ENCODE measurements around the gene UBASH3B. TPM values are rescaled to one million over a fixed set of nuclear protein-coding genes. Genes with fewer than 3 reads are reported as not detected.

UBASH3B gene
- total and polyA plus RNA-seq, 2 of the 13 experiments (the other 11 are each of a cell fraction or from before 2014, with no cell fraction given) = 4.4 to 7.6 TPM

DNA sequence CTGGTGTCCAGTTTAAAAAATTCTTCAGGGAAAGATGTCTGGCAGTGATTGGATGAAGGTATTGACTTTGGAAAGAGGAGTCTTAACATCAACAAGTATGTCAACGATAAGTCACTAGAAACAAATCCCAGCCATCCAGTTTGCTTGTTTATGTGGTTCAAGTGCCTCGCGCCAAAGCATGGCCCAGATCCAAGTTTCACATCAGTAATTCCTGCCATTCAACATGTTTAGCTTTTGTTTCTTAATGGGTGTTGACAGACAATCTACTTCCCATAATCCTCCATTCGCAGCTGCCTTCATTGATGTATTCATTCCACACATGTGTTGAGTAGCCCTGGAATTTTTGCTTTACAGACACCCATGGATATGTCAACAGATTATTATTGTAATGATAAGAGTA, 77.8 kb downstream of the UBASH3B start (continued):
- TF ChIP-seq, protein P1, sequence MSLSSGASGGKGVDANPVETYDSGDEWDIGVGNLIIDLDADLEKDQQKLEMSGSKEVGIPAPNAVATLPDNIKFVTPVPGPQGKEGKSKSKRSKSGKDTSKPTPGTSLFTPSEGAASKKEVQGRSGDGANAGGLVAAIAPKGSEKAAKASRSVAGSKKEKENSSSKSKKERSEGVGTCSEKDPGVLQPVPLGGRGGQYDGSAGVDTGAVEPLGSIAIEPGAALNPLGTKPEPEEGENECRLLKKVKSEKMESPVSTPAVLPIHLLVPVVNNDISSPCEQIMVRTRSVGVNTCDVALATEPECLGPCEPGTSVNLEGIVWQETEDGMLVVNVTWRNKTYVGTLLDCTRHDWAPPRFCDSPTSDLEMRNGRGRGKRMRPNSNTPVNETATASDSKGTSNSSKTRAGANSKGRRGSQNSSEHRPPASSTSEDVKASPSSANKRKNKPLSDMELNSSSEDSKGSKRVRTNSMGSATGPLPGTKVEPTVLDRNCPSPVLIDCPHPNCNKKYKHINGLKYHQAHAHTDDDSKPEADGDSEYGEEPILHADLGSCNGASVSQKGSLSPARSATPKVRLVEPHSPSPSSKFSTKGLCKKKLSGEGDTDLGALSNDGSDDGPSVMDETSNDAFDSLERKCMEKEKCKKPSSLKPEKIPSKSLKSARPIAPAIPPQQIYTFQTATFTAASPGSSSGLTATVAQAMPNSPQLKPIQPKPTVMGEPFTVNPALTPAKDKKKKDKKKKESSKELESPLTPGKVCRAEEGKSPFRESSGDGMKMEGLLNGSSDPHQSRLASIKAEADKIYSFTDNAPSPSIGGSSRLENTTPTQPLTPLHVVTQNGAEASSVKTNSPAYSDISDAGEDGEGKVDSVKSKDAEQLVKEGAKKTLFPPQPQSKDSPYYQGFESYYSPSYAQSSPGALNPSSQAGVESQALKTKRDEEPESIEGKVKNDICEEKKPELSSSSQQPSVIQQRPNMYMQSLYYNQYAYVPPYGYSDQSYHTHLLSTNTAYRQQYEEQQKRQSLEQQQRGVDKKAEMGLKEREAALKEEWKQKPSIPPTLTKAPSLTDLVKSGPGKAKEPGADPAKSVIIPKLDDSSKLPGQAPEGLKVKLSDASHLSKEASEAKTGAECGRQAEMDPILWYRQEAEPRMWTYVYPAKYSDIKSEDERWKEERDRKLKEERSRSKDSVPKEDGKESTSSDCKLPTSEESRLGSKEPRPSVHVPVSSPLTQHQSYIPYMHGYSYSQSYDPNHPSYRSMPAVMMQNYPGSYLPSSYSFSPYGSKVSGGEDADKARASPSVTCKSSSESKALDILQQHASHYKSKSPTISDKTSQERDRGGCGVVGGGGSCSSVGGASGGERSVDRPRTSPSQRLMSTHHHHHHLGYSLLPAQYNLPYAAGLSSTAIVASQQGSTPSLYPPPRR (CRISPR knock-in tag; IDR thresholded peaks at IDR 0.05; ENCODE audit: borderline replicate concordance) = no peak

DNA sequence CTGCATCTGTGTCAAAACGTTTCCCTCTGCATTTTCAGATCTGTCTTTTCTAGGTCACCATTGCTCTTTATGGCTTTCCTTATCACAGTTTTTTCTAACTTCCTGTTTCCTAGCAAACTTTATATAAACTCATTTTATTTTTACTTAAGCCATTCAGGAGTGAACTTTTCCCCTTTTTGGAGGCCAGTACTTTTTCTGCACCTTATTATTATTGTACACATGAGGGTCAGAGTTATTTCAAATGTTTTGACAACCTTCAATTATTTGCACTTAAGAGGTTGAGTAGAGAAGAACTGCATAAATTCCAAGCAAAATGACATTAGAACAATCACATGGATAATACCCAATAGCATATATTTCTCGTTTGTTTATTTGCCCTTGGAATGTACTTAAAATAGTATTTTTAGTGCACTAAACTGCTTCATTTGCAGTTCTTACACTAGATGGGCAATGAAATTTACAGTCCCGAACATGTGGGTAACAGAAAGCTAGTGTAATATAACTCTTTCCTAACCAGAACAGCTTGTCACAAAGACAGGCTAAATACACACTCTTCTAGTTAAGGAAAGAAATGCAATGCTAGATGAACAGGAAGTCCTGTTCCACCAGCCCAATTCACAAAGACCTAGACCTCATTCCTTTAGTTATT, 79.5 kb downstream of the UBASH3B start:
- Histone ChIP-seq H3K27ac (ENCODE audit: extremely low read length, insufficient read depth, low read length) (no peak overlapping the region), H3K4me1 (ENCODE audit: insufficient read depth, low read length) (peaks cover 40% of the 10 kb centered on the region), H3K9ac (ENCODE audit: insufficient read depth, low read depth, low read length) (no peak overlapping the region), H3K4me2 (ENCODE audit: low read depth, low read length) (no peak overlapping the region), H3K27me3 (ENCODE audit: control insufficient read depth in 1 of 2, insufficient read depth in 2 of 2, low read length in 2 of 2) (no peaks in the 10 kb centered on the region), H3K36me3 (replicated peaks in 1 of 2; ENCODE audit: control insufficient read depth in 1 of 2, insufficient read depth in 2 of 2, low read length in 2 of 2) (peaks cover 0 to 1% of the 10 kb centered on the region in 2 experiments; a peak in 1 of 5 replicates), H3K4me3 (replicated peaks in 1 of 3; ENCODE audit: insufficient read depth in 1 of 3, low read depth in 2 of 3, low read length in 3 of 3) (no peak overlapping the region), H3K79me2 (ENCODE audit: insufficient read depth, low read length) (no peaks in the 10 kb centered on the region), H3K9me3 (ENCODE audit: low read length) (no peaks in the 10 kb centered on the region), H4K20me1 (ENCODE audit: insufficient read depth, low read length) (no peaks in the 10 kb centered on the region), H2AFZ (ENCODE audit: low read length) (no peak overlapping the region)
- TF ChIP-seq AKAP8 (CRISPR knock-in tag; IDR thresholded peaks at IDR 0.05) (no peak), ZNF205 (CRISPR knock-in tag; IDR thresholded peaks at IDR 0.05) (no peak)
- TF ChIP-seq, protein P2, sequence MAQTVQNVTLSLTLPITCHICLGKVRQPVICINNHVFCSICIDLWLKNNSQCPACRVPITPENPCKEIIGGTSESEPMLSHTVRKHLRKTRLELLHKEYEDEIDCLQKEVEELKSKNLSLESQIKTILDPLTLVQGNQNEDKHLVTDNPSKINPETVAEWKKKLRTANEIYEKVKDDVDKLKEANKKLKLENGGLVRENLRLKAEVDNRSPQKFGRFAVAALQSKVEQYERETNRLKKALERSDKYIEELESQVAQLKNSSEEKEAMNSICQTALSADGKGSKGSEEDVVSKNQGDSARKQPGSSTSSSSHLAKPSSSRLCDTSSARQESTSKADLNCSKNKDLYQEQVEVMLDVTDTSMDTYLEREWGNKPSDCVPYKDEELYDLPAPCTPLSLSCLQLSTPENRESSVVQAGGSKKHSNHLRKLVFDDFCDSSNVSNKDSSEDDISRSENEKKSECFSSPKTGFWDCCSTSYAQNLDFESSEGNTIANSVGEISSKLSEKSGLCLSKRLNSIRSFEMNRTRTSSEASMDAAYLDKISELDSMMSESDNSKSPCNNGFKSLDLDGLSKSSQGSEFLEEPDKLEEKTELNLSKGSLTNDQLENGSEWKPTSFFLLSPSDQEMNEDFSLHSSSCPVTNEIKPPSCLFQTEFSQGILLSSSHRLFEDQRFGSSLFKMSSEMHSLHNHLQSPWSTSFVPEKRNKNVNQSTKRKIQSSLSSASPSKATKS (CRISPR knock-in tag; IDR thresholded peaks at IDR 0.05) = no peak
- ChIA-PET CTCF (ENCODE audit: low intra/inter-chr PET ratio, low total read pairs) (no interaction called here), POLR2A (no interaction called here)
- 72% methylated on average over 3 of the region's 3 CpGs for WGBS (ENCODE audit: low lambda C conversion rate)
- intact Hi-C loops (cut with micrococcal nuclease; ENCODE audit: unreplicated experiment) (no loop called here), in situ Hi-C loops (cut with HindIII; ENCODE audit: extremely low pct_ligation_motif_present, low pct_unique_long_range_greater_than_20kb) (no loop called here)
- ATAC-seq (no peak), FAIRE-seq (no peak), DNase-seq (ENCODE audit: low spot score) (no peak)
- no TSS peak for BruUV-seq (replicated peaks)

Data from HepG2 (cell line).